COLO829 (cell line): Measurements from ENCODE around the gene FSTL4.

ENCODE experiments used
- DNase-seq: peaks from one replicate; pipeline ENCODE4 v3.0.0; 2012; ENCODE audit warnings: low spot score

The FSTL4 gene

DNA sequence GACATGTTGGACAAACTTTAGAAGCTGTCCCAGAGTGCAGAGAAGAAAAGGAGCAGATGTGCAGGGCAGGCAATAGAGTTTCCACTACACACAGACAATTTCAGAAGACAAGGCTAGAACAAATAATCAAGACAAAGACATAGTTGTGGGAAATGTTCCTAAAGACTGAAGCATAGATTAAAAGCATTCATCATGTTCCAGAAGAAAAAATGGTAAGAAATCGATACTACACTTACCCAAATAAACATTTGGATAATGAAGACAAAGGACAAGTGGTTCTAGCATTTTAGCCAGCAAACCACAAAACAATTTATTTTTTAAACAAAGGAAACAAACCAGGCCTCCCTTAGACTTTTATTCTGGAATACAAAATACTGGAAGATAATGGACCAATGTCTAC lies 97.9 kb downstream of the FSTL4 start:
- DNase-seq: no peak

GRCh38 chr5:133512896-133513295 lies 99.4 kb downstream of the FSTL4 start:
- no peak for DNase-seq

DNA sequence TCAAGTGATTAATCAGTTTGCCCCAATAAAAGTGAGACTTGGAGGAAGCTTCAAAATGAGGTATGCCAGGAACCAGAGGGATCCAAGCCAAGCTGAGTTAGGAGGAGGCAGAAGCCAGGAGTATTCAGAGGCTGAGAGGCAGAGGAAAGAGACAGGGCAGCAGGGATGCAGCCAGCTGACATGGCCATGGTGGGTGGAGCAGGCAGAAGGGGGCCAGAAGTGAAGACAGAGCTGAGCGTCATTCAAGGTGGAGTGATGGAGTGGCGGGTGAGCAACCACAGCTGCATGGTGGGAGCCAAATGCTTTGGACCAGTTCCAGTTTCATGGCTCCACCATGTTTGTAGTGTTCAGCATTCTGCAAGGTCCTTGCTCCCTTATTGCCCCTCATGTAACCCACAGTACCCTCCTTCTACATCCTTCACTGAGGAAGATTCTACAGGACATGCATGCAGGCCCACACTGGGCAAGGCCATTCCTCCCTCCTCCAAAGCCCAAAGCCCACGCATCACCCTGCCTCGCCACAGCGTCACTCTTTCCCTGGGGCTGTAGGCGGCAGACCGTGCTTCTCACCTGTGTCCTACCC lies 100.6 kb downstream of the FSTL4 start:
- no peak for DNase-seq

DNA sequence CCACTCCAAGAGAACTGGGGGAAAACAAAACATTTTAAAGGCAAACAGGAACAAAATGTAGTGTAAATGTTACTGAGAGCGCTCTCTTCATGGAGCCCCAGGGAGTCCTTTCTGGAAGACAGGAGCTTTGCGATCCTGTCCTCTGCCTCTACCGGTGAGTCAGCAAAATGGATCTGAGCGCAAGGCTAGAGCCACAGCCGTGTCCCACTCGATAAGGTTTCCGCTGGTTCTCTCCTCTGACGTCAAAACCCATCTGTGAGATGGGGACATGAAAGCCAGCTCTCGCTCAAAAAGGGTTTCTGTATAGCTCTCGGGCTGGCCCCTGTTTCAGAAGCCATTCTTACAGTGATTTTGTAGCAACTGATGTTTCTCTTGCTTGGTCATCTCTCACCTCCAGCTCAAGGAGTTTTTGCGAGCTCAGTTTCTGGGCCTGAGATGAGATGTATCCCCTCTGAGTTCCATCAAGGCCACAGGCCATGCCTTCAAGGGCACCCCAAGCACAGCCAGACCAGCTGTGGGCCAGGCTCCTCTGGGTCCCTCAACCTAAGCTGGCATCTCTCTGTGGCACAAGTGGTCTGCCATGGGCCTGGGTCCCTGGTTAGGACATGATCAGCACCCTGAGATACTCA lies 101.6 kb downstream of the FSTL4 start:
- no peak for DNase-seq

DNA sequence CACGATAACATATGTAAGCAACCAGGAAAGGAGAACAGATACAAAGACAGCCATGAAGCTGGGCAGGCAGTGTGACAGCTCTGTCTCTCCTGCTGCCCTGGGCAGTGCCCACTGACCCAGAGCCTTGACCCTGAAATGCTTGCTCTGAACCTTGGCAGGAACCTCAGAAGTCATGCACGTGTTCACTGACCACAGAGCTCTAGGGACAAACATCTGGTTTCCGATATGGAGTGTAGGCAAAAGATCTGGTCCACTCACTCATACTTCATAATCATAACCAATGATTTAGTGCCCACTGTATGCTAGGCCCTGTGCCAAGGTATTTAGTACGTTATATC lies 102.6 kb downstream of the FSTL4 start:
- no peak for DNase-seq

DNA sequence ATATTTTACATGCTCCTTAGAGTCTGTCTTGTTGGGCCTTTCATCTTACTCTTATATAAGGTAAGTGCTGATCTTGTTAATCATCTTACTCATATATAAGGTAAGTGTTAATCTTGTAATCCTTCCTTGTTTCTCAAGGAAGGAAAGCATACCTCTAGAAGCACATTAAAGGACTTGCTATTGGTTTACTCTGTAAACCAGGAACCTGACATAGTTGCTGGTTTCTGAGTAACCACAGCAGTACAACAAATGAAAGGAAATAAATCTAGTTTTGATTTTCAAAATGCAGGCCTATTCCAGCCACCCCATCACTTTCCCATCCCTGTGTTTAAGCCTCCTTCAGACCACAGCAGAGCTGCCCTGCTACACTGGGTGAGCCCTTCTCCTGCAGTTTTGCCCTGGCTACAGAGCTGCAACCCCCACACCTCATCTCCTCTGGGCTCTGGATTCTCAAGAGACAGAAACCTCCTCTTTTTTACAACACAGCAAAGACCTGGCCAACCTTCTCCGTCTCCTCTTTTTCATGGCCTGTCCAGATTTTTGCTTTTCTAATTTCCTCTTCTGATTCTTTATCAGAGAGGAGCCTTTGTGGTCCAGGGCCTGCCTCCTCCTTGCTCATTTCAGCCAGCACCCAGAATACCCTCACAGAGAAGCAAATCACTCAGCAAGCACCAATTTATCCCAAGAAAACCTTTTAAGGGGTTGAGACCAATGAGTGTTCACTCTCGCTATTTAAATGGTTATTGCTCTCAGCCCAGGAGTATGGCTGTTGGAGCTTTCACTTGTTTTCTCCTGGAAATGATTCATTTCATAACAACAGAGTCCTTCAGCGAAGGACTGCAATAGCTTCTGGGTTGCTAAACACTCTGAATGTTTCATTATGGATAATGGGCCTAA lies 103.2 kb downstream of the FSTL4 start:
- DNase-seq: no peak

GRCh38 chr5:133508331-133508730 lies 104.0 kb downstream of the FSTL4 start:
- DNase-seq: no peak

- no peak for DNase-seq
Measured at GRCh38 chr5:133506181-133506580, 106.2 kb downstream of the FSTL4 start.

- DNase-seq: no peak
Measured at GRCh38 chr5:133503511-133503910, 108.8 kb downstream of the FSTL4 start.

GRCh38 chr5:133499895-133500294 lies 112.4 kb downstream of the FSTL4 start:
- no peak for DNase-seq

DNA sequence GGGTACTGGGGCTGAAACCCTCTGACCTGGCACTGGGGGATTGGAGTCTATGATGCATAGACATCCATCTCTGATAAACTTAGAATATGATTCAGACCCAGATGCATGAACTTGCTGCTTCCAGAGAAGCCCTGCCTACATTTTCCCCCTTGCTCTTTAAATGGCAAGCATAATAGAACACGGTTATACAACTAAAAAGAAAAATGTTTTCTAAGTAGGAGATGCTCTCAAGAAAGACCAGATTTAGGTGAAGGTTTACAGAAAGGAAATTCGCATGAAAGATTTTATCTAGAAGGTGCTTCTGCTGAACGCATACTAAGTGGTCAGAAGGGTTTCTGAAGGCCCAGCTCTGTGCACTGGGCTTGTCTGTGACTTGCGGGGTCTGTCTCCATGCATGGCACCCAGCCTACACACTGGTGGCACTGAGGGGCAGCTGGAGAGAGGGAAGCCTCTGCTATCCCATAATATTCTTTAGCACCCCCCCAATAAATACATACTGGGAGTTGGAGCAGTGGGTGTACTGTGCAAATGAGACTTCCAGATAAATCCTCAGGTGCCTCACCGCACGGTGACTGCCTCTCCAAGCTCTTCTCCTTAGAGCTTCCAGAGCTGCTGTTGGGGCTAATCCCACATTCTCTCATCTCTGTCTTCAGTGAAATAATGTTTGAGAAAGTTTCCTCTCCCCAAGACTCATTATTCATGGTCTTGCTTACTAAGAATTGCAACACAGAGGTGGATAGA lies 114.6 kb downstream of the FSTL4 start:
- DNase-seq: no peak

DNA sequence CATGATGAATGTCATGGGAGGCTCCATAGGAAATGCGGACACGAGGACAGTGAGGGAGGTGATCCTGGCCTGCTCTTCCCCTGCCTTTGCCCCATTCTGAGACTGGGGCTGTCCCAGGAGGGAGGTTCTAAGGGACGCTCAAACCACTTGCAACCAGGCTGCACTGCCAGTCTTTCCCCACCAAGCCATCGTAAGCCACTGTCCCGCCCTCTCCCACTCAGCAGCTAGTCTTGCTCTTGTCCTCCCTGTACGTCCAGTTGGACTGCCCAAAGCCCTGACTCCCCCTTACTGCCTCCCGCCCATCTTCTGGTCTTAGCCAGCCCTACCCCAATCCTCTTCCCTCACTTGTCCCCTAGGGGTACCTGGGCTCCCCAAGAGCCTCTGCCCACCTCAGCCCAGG lies 115.7 kb downstream of the FSTL4 start:
- DNase-seq: no peak

GRCh38 chr5:133494923-133495246 lies 117.5 kb downstream of the FSTL4 start:
- no peak for DNase-seq

GRCh38 chr5:133494232-133494922 lies 118.0 kb downstream of the FSTL4 start:
- DNase-seq: no peak

- DNase-seq: no peak
Measured at GRCh38 chr5:133489632-133490031, 122.7 kb downstream of the FSTL4 start.

DNA sequence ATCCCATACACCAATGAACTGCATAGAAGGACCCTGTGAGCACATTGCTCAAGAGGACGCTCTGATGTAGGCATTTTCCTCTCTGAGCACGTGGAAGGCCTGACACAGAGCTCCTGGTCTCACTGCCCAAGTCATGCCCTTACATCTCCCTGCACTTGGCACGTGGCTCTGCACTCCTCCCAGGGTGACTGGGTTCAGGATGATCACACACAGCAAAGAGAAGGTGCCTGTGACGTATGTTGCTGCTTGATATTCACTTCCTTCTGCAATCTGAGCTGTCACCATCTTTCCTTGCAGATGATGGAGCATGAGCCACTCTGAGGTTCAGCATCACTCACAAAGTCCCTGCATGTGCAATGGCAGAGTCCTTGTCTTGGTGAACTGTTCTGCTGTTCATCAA lies 125.2 kb downstream of the FSTL4 start:
- no peak for DNase-seq

DNA sequence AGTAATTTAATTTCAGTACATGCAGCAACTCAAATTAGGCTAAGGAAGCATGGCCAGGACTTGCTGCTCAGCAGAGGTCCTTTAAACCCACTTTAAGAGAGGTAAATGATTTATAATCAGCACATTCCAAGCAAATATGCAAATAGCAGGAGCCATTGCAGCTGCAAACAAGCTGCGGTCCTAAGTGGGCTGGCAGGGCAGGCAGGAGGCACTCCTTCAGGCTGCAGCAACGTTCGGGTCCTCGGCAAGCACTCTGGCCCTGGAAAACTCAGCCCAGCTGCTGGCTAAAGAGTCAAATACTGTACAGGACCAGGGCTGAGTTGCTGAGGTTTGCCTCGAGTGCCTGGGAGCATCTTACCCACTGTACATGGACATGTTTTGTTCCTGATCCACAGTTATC lies 126.9 kb downstream of the FSTL4 start:
- DNase-seq: no peak

DNA sequence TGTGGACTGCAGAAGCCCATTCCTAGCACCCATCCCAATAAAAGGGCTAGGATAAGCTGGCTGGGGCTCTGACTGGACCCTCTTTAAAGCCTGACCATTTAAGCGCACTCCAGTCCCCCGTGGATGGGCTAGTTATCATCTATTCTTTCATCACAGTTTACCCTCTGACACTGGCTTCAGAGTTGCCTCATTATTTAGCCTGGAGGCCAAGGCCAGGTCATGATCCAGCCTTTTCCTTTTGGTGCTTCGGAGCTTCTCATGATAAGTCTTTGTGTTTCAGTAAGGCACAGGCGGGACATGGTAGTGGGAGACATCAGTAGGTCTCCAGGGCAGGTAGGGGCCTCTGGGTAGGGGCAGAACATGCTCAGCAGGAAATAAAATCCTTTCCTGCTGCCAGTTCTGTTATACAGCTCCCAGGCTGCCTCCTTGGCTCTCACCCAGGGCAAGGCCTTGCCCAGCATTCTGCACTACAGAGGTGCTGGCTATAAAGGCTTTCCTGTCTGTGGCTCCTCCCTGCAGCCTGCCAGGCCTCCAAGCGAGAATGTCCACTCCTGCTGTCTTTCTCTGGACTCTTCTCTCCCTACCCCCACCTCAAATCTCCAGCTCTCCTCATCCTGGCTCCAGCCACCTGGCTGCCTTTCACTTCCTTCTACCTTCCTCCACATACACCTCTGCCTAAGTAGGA lies 128.8 kb downstream of the FSTL4 start:
- no peak for DNase-seq

GRCh38 chr5:133482028-133482427 lies 130.3 kb downstream of the FSTL4 start:
- DNase-seq: no peak

DNA sequence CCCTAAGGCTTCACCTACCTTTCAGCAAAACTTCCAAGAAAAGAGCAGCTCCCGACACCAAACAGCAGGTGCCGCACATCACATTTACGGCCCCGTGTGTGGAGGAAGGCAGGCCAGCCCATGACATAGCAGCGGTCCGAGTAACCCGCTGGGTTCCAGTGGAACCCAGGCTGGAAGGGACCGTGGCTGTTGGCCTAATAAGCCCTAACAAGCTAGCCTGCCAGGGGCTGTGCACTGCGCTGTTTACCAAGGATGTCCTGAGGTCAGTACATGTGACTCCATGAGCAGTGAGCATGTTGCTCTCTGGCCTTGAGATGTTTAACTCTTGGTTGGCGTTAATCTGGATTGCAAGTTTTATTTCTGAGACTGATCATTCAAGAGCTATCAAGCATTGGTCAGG lies 131.5 kb downstream of the FSTL4 start:
- no peak for DNase-seq

- no peak for DNase-seq
Measured at GRCh38 chr5:133480366-133480765, 132.0 kb downstream of the FSTL4 start.
